ENCODE data around the gene SARNP. TPM values are rescaled to one million over a fixed set of nuclear protein-coding genes. Genes with fewer than 3 reads are reported as not detected.

The SARNP gene
- total and polyA plus RNA-seq, 9 of the 15 experiments (the other 6 are each of a cell fraction or from before 2014, with no cell fraction given): 70.1 to 400 (median 198) TPM

GRCh38 chr12:55842681-55843429 lies 25.3 kb upstream of the SARNP start, which contains the start of gene MMP19 (continued):
- TF ChIP-seq SFPQ (IDR thresholded peaks at IDR 0.05; ENCODE audit: low read depth, low read length): no peak
- TF ChIP-seq ETV1 (tag; conservative IDR thresholded peaks at IDR 0.05; ENCODE audit: low read depth): peak; percentile 83
- no peak for TF ChIP-seq PTTG1 (tag; IDR thresholded peaks at IDR 0.05; ENCODE audit: low read depth)
- no peak for TF ChIP-seq HDAC3 (IDR thresholded peaks at IDR 0.05; ENCODE audit: borderline replicate concordance, partially characterized antibody)
- TF ChIP-seq FOXK1 (CRISPR knock-in tag; IDR thresholded peaks at IDR 0.05; ENCODE audit: borderline replicate concordance): no peak
- no peak for TF ChIP-seq SP2 (IDR thresholded peaks at IDR 0.05; ENCODE audit: extremely low read depth, low read depth, low read length, poor library complexity, severe bottlenecking)
- TF ChIP-seq TCF3 (CRISPR knock-in tag; IDR thresholded peaks at IDR 0.05): no peak
- TF ChIP-seq ZBED1 (IDR thresholded peaks at IDR 0.05): no peak
- TF ChIP-seq ZNF282 (CRISPR knock-in tag; IDR thresholded peaks at IDR 0.05): no peak
- TF ChIP-seq ERF (CRISPR knock-in tag; IDR thresholded peaks at IDR 0.05): no peak
- no peak for TF ChIP-seq SUPT5H (IDR thresholded peaks at IDR 0.05)
- no peak for TF ChIP-seq YY1 (IDR thresholded peaks at IDR 0.05; ENCODE audit: borderline replicate concordance in 1 of 3, control insufficient read depth in 1 of 3, extremely low read depth in 1 of 3, insufficient read depth in 3 of 3, insufficient read length in 1 of 3, insufficient replicate concordance in 2 of 3, low read depth in 1 of 3, low read length in 2 of 3)
- no peak for TF ChIP-seq SMARCB1 (IDR thresholded peaks at IDR 0.05; ENCODE audit: insufficient read length, low read depth)
- TF ChIP-seq SRSF3 (IDR thresholded peaks at IDR 0.05; ENCODE audit: insufficient read depth, low read length): no peak
- no peak for TF ChIP-seq UBTF (IDR thresholded peaks at IDR 0.05; ENCODE audit: borderline replicate concordance in 1 of 2, low read depth in 2 of 2, low read length in 2 of 2)
- TF ChIP-seq MEF2A (IDR thresholded peaks at IDR 0.05; ENCODE audit: control insufficient read depth, low read depth, low read length): no peak
- no peak for TF ChIP-seq ZNF778 (CRISPR knock-in tag; IDR thresholded peaks at IDR 0.05)
- TF ChIP-seq EZH2 (IDR thresholded peaks at IDR 0.05; ENCODE audit: borderline replicate concordance, low read depth, low read length): no peak
- TF ChIP-seq ELF4 (CRISPR knock-in tag; IDR thresholded peaks at IDR 0.05): no peak
- no peak for TF ChIP-seq NRF1 (conservative IDR thresholded peaks at IDR 0.05 in 1 of 2, IDR thresholded peaks at IDR 0.05 in 1 of 2)
- no peak; the same call in 1 of the 2 replicates for TF ChIP-seq MTA3 (IDR thresholded peaks at IDR 0.05; ENCODE audit: borderline replicate concordance)
- peak; percentile 58 for TF ChIP-seq ATF7 (IDR thresholded peaks at IDR 0.05)
- no peak for TF ChIP-seq ZNF764 (CRISPR knock-in tag; IDR thresholded peaks at IDR 0.05; ENCODE audit: low read depth)
- no peak for TF ChIP-seq ZNF507 (tag; conservative IDR thresholded peaks at IDR 0.05)
- no peak for TF ChIP-seq ZNF76 (CRISPR knock-in tag; IDR thresholded peaks at IDR 0.05; ENCODE audit: borderline replicate concordance)

Data from K562 (cell line).